Neural cell (in vitro differentiated cells): ENCODE results near the gene LCLAT1. TPM values are rescaled to one million over a fixed set of nuclear protein-coding genes. Genes with fewer than 3 reads are reported as not detected.

ENCODE experiments used
- H2AFZ ChIP-seq: fragments of 200-600, 300-800 bp; sonication (generic), shearing (Covaris generic); 2 replicates; pipeline ENCODE4 v1.6.0; 2014; ENCODE audit warnings: low read depth, mild to moderate bottlenecking, antibody characterized with exemption, low read length, moderate library complexity
- H3F3A ChIP-seq: fragments of 200-600 bp; shearing (Covaris generic); 2 replicates; pipeline ENCODE4 v1.6.1; 2016; ENCODE audit warnings: mild to moderate bottlenecking, moderate library complexity, mixed read lengths, antibody characterized with exemption, low read length; ENCODE audit not compliant: insufficient read depth, poor library complexity, severe bottlenecking
- H3K27ac ChIP-seq: fragments of 200-600, 300-800 bp; sonication (generic), shearing (Covaris generic); 2 replicates; pipeline ENCODE4 v1.5.1; 2014; ENCODE audit warnings: mild to moderate bottlenecking, low read length, moderate library complexity
- H3K27me3 ChIP-seq: fragments of 300-800, 200-600 bp; sonication (generic), shearing (Covaris generic); 2 replicates; pipeline ENCODE4 v1.6.0; 2014; ENCODE audit warnings: mild to moderate bottlenecking, low read depth, low read length, moderate library complexity; ENCODE audit not compliant: insufficient read depth
- H3K36me3 ChIP-seq: fragments of 300-800, 200-600 bp; sonication (generic), shearing (Covaris generic); 2 replicates; pipeline ENCODE4 v1.5.1; 2014; ENCODE audit warnings: mild to moderate bottlenecking, antibody characterized with exemption, low read length, moderate library complexity; ENCODE audit not compliant: insufficient read depth
- H3K4me2 ChIP-seq: fragments of 300-800, 200-600 bp; sonication (generic), shearing (Covaris generic); 2 replicates; pipeline ENCODE4 v1.6.0; 2014; ENCODE audit warnings: mild to moderate bottlenecking, low read length
- H3K4me3 ChIP-seq: fragments of 300-800, 200-600 bp; sonication (generic), shearing (Covaris generic); 2 replicates; pipeline ENCODE4 v1.5.1; 2014; ENCODE audit warnings: mild to moderate bottlenecking, low read length, moderate library complexity
- H3K79me2 ChIP-seq: fragments of 200-600 bp; shearing (Covaris generic); replicated peaks from 2 replicates; pipeline ENCODE4 v1.6.0; 2014; ENCODE audit warnings: mild to moderate bottlenecking, low read length, moderate library complexity; ENCODE audit not compliant: insufficient read depth
- H3K9ac ChIP-seq: fragments of 300-800, 200-600 bp; sonication (generic), shearing (Covaris generic); 2 replicates; pipeline ENCODE4 v1.6.1; 2016; ENCODE audit warnings: mild to moderate bottlenecking, low read length, mixed read lengths
- H3K9me2 ChIP-seq: fragments of 200-600 bp; shearing (Covaris generic); 2 replicates; pipeline ENCODE4 v1.6.1; 2016; ENCODE audit warnings: mild to moderate bottlenecking, low read length, mixed read lengths; ENCODE audit not compliant: insufficient read depth
- H3K9me3 ChIP-seq: fragments of 200-600, 300-800 bp; sonication (generic), shearing (Covaris generic); 2 replicates; pipeline ENCODE4 v1.6.1; 2016; ENCODE audit warnings: mild to moderate bottlenecking, mixed run types, low read length, moderate library complexity, mixed read lengths
- H4K20me1 ChIP-seq: fragments of 200-600 bp; shearing (Covaris generic); 2 replicates; pipeline ENCODE4 v1.6.1; 2016; ENCODE audit warnings: mild to moderate bottlenecking, mixed run types; ENCODE audit not compliant: insufficient read depth
- EP300 ChIP-seq: fragments of 450-650 bp; conservative IDR thresholded peaks from 2 replicates; pipeline ENCODE4 v1.6.1; 2014; ENCODE audit warnings: antibody characterized with exemption, mild to moderate bottlenecking, moderate library complexity; ENCODE audit not compliant: poor library complexity, severe bottlenecking
- EZH2 ChIP-seq: fragments of 200-600, 300-800 bp; shearing (Covaris generic), sonication (generic); IDR thresholded peaks from 2 replicates; pipeline ENCODE4 v1.6.1; 2014; ENCODE audit warnings: antibody characterized with exemption, low read length, borderline replicate concordance, mild to moderate bottlenecking; ENCODE audit not compliant: insufficient read depth, poor library complexity, severe bottlenecking
- MXI1 ChIP-seq: fragments of 450-650 bp; conservative IDR thresholded peaks from 2 replicates; pipeline ENCODE4 v1.6.1; 2014; ENCODE audit warnings: antibody characterized with exemption, mild to moderate bottlenecking; ENCODE audit not compliant: poor library complexity, severe bottlenecking
- POLR2AphosphoS5 ChIP-seq: IDR thresholded peaks from 2 replicates; pipeline ENCODE4 v1.6.1; 2012
- SMC3 ChIP-seq: fragments of 450-650 bp; conservative IDR thresholded peaks from 2 replicates; pipeline ENCODE4 v1.6.1; 2014; ENCODE audit warnings: antibody characterized with exemption, mild to moderate bottlenecking, moderate library complexity; ENCODE audit not compliant: poor library complexity
- TAF1 ChIP-seq: IDR thresholded peaks from 2 replicates; pipeline ENCODE4 v1.6.1; 2012; ENCODE audit warnings: low read depth
- polyA plus RNA-seq: library from polyadenylated mRNA; depleted of rRNA; stranded (reverse); fragments of >200 nt; gene quantifications from 2 replicates; pipeline ENCODE4 v1.2.3, GENCODE V29; 2014
- TF ChIP-seq, protein P1 (sequence below): IDR thresholded peaks from 2 replicates; pipeline ENCODE4 v1.6.1; 2012; ENCODE audit warnings: borderline replicate concordance
- TF ChIP-seq, protein P2 (sequence below): fragments of 450-650 bp; IDR thresholded peaks from 2 replicates; pipeline ENCODE4 v1.5.1; 2014; ENCODE audit warnings: antibody characterized with exemption, mild to moderate bottlenecking, moderate library complexity; ENCODE audit not compliant: poor library complexity, severe bottlenecking

Gene LCLAT1
- polyA plus RNA-seq, 1 donor from 2014 or later: 5.8 TPM

DNA sequence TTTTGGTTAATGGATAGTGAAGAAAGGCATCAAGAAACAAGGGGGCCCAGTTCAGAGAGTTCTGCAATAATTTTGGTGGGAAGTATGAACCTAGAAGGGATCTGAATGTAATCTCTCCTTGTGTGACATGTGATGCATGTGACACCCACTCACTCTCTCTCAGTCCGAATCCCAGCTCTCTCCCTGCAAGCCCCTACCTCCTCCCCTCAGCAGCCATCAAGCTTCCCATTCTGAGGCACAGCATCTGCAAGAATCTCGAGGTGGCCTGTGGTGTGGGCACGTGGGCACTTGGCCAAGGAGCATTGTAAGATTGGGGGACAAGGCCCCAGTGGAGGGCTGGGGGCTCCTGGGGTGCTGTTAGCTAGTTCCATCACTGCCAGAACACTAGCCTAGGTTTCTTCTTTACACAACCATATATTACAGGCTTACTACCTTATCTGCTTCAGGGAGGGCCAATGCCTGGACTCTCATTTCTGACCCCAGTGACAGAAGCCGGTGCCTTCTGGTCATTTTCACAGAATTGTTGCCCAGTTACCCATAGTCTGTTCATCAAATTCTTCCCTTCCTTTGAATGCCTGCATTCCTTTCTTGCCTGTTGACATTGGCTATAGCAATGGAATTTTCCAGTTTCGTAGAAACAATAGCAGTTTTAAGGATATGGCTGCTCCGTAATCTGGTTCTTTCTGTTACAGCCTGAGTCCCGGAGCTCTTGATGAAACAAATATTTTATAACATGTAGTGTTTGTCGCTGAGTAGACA lies 13.3 kb upstream of the LCLAT1 start:
- H2AFZ ChIP-seq: no peak overlapping the region
- no peaks in the 10 kb centered on the region for H3K79me2 ChIP-seq
- no peak overlapping the region for H3K4me3 ChIP-seq
- H3K27ac ChIP-seq: no peak overlapping the region
- H3K36me3 ChIP-seq: no peaks in the 10 kb centered on the region
- no peaks in the 10 kb centered on the region for H4K20me1 ChIP-seq
- no peaks in the 10 kb centered on the region for H3K9me3 ChIP-seq
- no peaks in the 10 kb centered on the region for H3K9me2 ChIP-seq
- TF ChIP-seq MXI1 (no peak), POLR2AphosphoS5 (no peak), EP300 (no peak), TAF1 (no peak)
- TF ChIP-seq, protein P1, sequence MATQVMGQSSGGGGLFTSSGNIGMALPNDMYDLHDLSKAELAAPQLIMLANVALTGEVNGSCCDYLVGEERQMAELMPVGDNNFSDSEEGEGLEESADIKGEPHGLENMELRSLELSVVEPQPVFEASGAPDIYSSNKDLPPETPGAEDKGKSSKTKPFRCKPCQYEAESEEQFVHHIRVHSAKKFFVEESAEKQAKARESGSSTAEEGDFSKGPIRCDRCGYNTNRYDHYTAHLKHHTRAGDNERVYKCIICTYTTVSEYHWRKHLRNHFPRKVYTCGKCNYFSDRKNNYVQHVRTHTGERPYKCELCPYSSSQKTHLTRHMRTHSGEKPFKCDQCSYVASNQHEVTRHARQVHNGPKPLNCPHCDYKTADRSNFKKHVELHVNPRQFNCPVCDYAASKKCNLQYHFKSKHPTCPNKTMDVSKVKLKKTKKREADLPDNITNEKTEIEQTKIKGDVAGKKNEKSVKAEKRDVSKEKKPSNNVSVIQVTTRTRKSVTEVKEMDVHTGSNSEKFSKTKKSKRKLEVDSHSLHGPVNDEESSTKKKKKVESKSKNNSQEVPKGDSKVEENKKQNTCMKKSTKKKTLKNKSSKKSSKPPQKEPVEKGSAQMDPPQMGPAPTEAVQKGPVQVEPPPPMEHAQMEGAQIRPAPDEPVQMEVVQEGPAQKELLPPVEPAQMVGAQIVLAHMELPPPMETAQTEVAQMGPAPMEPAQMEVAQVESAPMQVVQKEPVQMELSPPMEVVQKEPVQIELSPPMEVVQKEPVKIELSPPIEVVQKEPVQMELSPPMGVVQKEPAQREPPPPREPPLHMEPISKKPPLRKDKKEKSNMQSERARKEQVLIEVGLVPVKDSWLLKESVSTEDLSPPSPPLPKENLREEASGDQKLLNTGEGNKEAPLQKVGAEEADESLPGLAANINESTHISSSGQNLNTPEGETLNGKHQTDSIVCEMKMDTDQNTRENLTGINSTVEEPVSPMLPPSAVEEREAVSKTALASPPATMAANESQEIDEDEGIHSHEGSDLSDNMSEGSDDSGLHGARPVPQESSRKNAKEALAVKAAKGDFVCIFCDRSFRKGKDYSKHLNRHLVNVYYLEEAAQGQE: no peak
- H3K27me3 ChIP-seq: no peaks in the 10 kb centered on the region
- no peaks in the 10 kb centered on the region for H3F3A ChIP-seq
- no peak overlapping the region for H3K9ac ChIP-seq
- no peak overlapping the region for H3K4me2 ChIP-seq

DNA sequence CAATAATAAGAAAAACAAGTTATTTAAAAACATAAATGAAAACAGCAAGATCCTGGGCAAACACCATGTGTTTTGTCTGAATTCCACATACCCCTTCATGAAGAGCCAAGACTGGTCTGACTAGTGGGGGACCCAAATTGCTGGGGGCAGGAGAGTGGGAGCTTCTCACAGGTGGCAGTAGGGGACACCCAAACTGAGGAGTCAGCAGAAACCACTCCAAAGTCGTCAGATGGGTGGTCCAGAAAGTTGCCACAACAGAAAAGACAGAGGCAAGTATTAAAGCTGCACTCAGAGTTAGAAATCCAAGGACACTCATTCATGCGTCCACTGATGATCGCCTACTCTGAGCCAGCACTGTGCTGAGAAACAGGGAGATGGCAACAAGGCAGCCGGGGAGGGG lies 12.3 kb upstream of the LCLAT1 start:
- Histone ChIP-seq H3K4me3 (no peak overlapping the region), H4K20me1 (no peaks in the 10 kb centered on the region), H3K9me2 (no peaks in the 10 kb centered on the region), H3K4me2 (no peak overlapping the region), H2AFZ (no peak overlapping the region), H3K79me2 (no peaks in the 10 kb centered on the region), H3K9ac (no peak overlapping the region), H3K27ac (no peak overlapping the region), H3K27me3 (no peaks in the 10 kb centered on the region), H3K36me3 (no peaks in the 10 kb centered on the region), H3F3A (no peaks in the 10 kb centered on the region), H3K9me3 (no peaks in the 10 kb centered on the region)
- TF ChIP-seq SMC3 (no peak), POLR2AphosphoS5 (no peak), MXI1 (no peak), EZH2 (no peak)
- TF ChIP-seq, protein P1: no peak
- TF ChIP-seq, protein P2, sequence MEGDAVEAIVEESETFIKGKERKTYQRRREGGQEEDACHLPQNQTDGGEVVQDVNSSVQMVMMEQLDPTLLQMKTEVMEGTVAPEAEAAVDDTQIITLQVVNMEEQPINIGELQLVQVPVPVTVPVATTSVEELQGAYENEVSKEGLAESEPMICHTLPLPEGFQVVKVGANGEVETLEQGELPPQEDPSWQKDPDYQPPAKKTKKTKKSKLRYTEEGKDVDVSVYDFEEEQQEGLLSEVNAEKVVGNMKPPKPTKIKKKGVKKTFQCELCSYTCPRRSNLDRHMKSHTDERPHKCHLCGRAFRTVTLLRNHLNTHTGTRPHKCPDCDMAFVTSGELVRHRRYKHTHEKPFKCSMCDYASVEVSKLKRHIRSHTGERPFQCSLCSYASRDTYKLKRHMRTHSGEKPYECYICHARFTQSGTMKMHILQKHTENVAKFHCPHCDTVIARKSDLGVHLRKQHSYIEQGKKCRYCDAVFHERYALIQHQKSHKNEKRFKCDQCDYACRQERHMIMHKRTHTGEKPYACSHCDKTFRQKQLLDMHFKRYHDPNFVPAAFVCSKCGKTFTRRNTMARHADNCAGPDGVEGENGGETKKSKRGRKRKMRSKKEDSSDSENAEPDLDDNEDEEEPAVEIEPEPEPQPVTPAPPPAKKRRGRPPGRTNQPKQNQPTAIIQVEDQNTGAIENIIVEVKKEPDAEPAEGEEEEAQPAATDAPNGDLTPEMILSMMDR: no peak
